Keratinocyte (primary cell): Measurements from ENCODE around the gene EHBP1. TPM values are rescaled to one million over a fixed set of nuclear protein-coding genes. Genes with fewer than 3 reads are reported as not detected.

Experiments
- DNase-seq: peaks from one replicate; pipeline ENCODE4 v3.0.0-alpha.2; 2011; ENCODE audit warnings: low read depth, missing footprints, low spot score
- FAIRE-seq: peaks from 2 replicates; lab custom pipeline; 2011; peaks lifted over from hg19 to GRCh38; lab: Jason Lieb, UNC
- H2AFZ ChIP-seq: 2 replicates; pipeline ENCODE4 v1.6.0; 2012; ENCODE audit warnings: low read length, control low read depth, inconsistent platforms; ENCODE audit not compliant: control insufficient read depth
- H3K27ac ChIP-seq: 2 replicates; pipeline ENCODE4 v1.5.1; 2011; ENCODE audit warnings: low read length; ENCODE audit not compliant: control insufficient read depth, insufficient read depth
- H3K27me3 ChIP-seq: 3 replicates; pipeline ENCODE4 v1.6.0; 2011; ENCODE audit warnings: low read length; ENCODE audit not compliant: control insufficient read depth, insufficient read depth; ENCODE audit errors: extremely low read depth
- H3K36me3 ChIP-seq, 2 experiments: 2 replicates in 1 of 2; 3 replicates in 1 of 2; pipeline ENCODE4 v1.5.1; 2011; ENCODE audit warnings: low read length in 2 of 2, mild to moderate bottlenecking in 1 of 2; ENCODE audit not compliant: control insufficient read depth in 2 of 2, insufficient read depth in 2 of 2; ENCODE audit errors: extremely low read depth in 1 of 2
- H3K4me1 ChIP-seq: 3 replicates; pipeline ENCODE4 v1.5.1; 2011; ENCODE audit warnings: low read length; ENCODE audit not compliant: control insufficient read depth, insufficient read depth; ENCODE audit errors: extremely low read depth
- H3K4me2 ChIP-seq: 3 replicates; pipeline ENCODE4 v1.6.0; 2011; ENCODE audit warnings: low read depth, low read length; ENCODE audit not compliant: control insufficient read depth, insufficient read depth; ENCODE audit errors: extremely low read depth
- H3K4me3 ChIP-seq, 3 experiments: fragments of 200-600 bp in 1 of 3; sonication (generic) in 1 of 3; 2 replicates in 2 of 3; 3 replicates in 1 of 3; pipeline ENCODE4 v1.5.1; 2011 to 2016; ENCODE audit warnings: low read length in 3 of 3, mild to moderate bottlenecking in 3 of 3, control low read depth in 2 of 3, inconsistent platforms in 1 of 3, low read depth in 1 of 3, mixed read lengths in 1 of 3, mixed run types in 1 of 3, moderate library complexity in 1 of 3; ENCODE audit not compliant: control insufficient read depth in 2 of 3, insufficient read depth in 2 of 3; ENCODE audit errors: extremely low read depth in 1 of 3
- H3K79me2 ChIP-seq: 2 replicates; pipeline ENCODE4 v1.6.0; 2012; ENCODE audit warnings: low read length; ENCODE audit not compliant: control insufficient read depth, insufficient read depth
- H3K9ac ChIP-seq: 3 replicates; pipeline ENCODE4 v1.6.0; 2011; ENCODE audit warnings: low read length; ENCODE audit not compliant: control insufficient read depth, insufficient read depth; ENCODE audit errors: extremely low read depth
- H3K9me1 ChIP-seq: 3 replicates; pipeline ENCODE4 v1.6.0; 2011; ENCODE audit warnings: low read length; ENCODE audit not compliant: control insufficient read depth, insufficient read depth; ENCODE audit errors: extremely low read depth
- H3K9me3 ChIP-seq: 2 replicates; pipeline ENCODE4 v1.5.1; 2012; ENCODE audit warnings: low read depth, low read length; ENCODE audit not compliant: control insufficient read depth
- H4K20me1 ChIP-seq: 3 replicates; pipeline ENCODE4 v1.6.0; 2011; ENCODE audit warnings: low read length; ENCODE audit not compliant: control insufficient read depth, insufficient read depth; ENCODE audit errors: extremely low read depth
- CTCF ChIP-seq, 3 experiments: IDR thresholded peaks in 1 of 3; conservative IDR thresholded peaks in 1 of 3; optimal IDR thresholded peaks in 1 of 3; 2 replicates in 2 of 3; 3 replicates in 1 of 3; pipeline versions ENCODE3 to v1.5.1; 2011; ENCODE audit warnings: low read length in 3 of 3, mild to moderate bottlenecking in 3 of 3, moderate library complexity in 2 of 3, control low read depth in 1 of 3, inconsistent platforms in 1 of 3; ENCODE audit not compliant: insufficient read depth in 2 of 3; ENCODE audit errors: extremely low read depth in 1 of 3
- EZH2 ChIP-seq: IDR thresholded peaks from one replicate; pipeline ENCODE4 v1.6.1; 2012; ENCODE audit warnings: inconsistent platforms, mild to moderate bottlenecking, low read length, moderate library complexity
- dilution Hi-C: fragments of 300-500 bp; cut with MboI; formaldehyde crosslinking; loops from one replicate; pipeline ENCODE4 v1.7.0; 2020; ENCODE audit warnings: low sequenced_read_pairs; ENCODE audit not compliant: extremely low pct_ligation_motif_present
- polyA plus RNA-seq, 5 experiments: library from polyadenylated mRNA; depleted of rRNA in 3 of 5; stranded (reverse) in 3 of 5; stranded (forward) in 1 of 5; unstranded in 1 of 5; fragments of >200 nt; gene quantifications; 1 replicate in 1 of 5; 2 replicates in 3 of 5; 3 replicates in 1 of 5; pipeline versions ENCODE4 v1.2.1 to v1.2.3, GENCODE V29; 2011 to 2012; ENCODE audit warnings: missing spikeins in 2 of 5, low read depth in 1 of 5, low replicate concordance in 1 of 5

The EHBP1 gene
- polyA plus RNA-seq, 1 donor (not counting 4 experiments of a cell fraction or from before 2014, with no cell fraction given): 59.0 TPM

GRCh38 chr2:63029058-63029457, 323.5 kb downstream of the EHBP1 start:
- dilution Hi-C loops: no loop called here
- Histone ChIP-seq H3K4me2 (no peak overlapping the region), H3K4me1 (no peaks in the 10 kb centered on the region), H3K4me3 (no peak overlapping the region), H3K79me2 (no peaks in the 10 kb centered on the region), H3K9me3 (no peaks in the 10 kb centered on the region), H3K27me3 (no peaks in the 10 kb centered on the region), H2AFZ (no peak overlapping the region), H4K20me1 (no peaks in the 10 kb centered on the region), H3K36me3 (peaks cover 1 to 3% of the 10 kb centered on the region in 2 experiments), H3K9ac (no peak overlapping the region), H3K9me1 (no peaks in the 10 kb centered on the region), H3K27ac (no peak overlapping the region)
- TF ChIP-seq CTCF (optimal IDR thresholded peaks at IDR 0.05 in 1 of 3, IDR thresholded peaks at IDR 0.05 in 1 of 3, conservative IDR thresholded peaks at IDR 0.05 in 1 of 3; ENCODE audit: extremely low read depth in 1 of 3, insufficient read depth in 2 of 3, low read length in 3 of 3): no peak
- TF ChIP-seq EZH2: no peak
- FAIRE-seq (no peak), DNase-seq (no peak)

- H3K9me3 ChIP-seq: no peaks in the 10 kb centered on the region
- H4K20me1 ChIP-seq: no peaks in the 10 kb centered on the region
- no peaks in the 10 kb centered on the region for H3K9me1 ChIP-seq
- DNase-seq (no peak), FAIRE-seq (peak; percentile 5)
- TF ChIP-seq CTCF (optimal IDR thresholded peaks at IDR 0.05 in 1 of 3, IDR thresholded peaks at IDR 0.05 in 1 of 3, conservative IDR thresholded peaks at IDR 0.05 in 1 of 3; ENCODE audit: extremely low read depth in 1 of 3, insufficient read depth in 2 of 3, low read length in 3 of 3) (no peak), EZH2 (no peak)
- H2AFZ ChIP-seq: no peak overlapping the region
- no peaks in the 10 kb centered on the region for H3K79me2 ChIP-seq
- no peak overlapping the region for H3K27ac ChIP-seq
- peaks cover 0 to 2% of the 10 kb centered on the region in 2 experiments for H3K36me3 ChIP-seq
- dilution Hi-C loops: no loop called here
- no peaks in the 10 kb centered on the region for H3K27me3 ChIP-seq
- no peak overlapping the region for H3K9ac ChIP-seq
- H3K4me2 ChIP-seq: no peak overlapping the region
- H3K4me3 ChIP-seq: no peak overlapping the region
- peaks cover 7% of the 10 kb centered on the region for H3K4me1 ChIP-seq
Observed at GRCh38 chr2:63034526-63034925, 329.0 kb downstream of the EHBP1 start.
